K562 (cell line): ENCODE data around the gene ARHGEF17. TPM values are rescaled to one million over a fixed set of nuclear protein-coding genes. Genes with fewer than 3 reads are reported as not detected.

ENCODE experiments used
- ATAC-seq: fragments of 200-7000 bp; cut with Tn5 transposase; 3 replicates; pipeline ENCODE4 v1.9.1; 2020; ENCODE audit warnings: moderate library complexity
- BruUV-seq: library from RNA; stranded (reverse); fragments of 400-500 nt; replicated peaks from 2 replicates; lab custom pipeline; 2021; lab: Mats Ljungman, UMichigan
- CTCF ChIA-PET: fragments of 300-600 bp; formaldehyde crosslinking; extraction: SDS; loops from one replicate; lab custom pipeline; 2021; ENCODE audit warnings: low intra/inter-chr PET ratio; lab: Yijun Ruan, JAX
- POLR2A ChIA-PET: fragments of 300-600, 350-650 bp; sonication (Branson Sonifier 250); formaldehyde crosslinking; extraction: SDS; loops from one replicate; lab custom pipeline; 2021; ENCODE audit warnings: antibody characterized with exemption, inconsistent platforms; lab: Yijun Ruan, JAX
- DNase-seq, 4 experiments: peaks; one replicate each; pipeline versions ENCODE4 v3.0.0 to v3.0.0-alpha.2; 2011 to 2018; ENCODE audit warnings: low spot score in 3 of 4, mixed read lengths in 3 of 4; ENCODE audit errors: extremely low read depth in 1 of 4
- FAIRE-seq: peaks from 2 replicates; lab custom pipeline; 2011; peaks lifted over from hg19 to GRCh38; lab: Jason Lieb, UNC
- H2AFZ ChIP-seq: 2 replicates; pipeline ENCODE4 v1.6.0; 2011; ENCODE audit warnings: low read depth, low read length, control low read depth, inconsistent platforms
- H3K27ac ChIP-seq: fragments of 200-600 bp; 3 replicates; pipeline ENCODE4 v1.8.0; 2011; ENCODE audit warnings: low read depth, mild to moderate bottlenecking, control low read depth, inconsistent platforms, low read length, moderate library complexity, mixed read lengths; ENCODE audit errors: extremely low read depth
- H3K27me3 ChIP-seq, 2 experiments: fragments of 300-600 bp in 1 of 2; 2 replicates in 1 of 2; 3 replicates in 1 of 2; pipeline versions ENCODE4 v1.6.0 to v1.8.0; 2011; ENCODE audit warnings: inconsistent platforms in 2 of 2, low read length in 2 of 2, mild to moderate bottlenecking in 1 of 2, mixed read lengths in 1 of 2, moderate library complexity in 1 of 2; ENCODE audit not compliant: control insufficient read depth in 2 of 2, insufficient read depth in 2 of 2
- H3K36me3 ChIP-seq: fragments of 300-600 bp; 3 replicates; pipeline ENCODE4 v1.8.0; 2011; ENCODE audit warnings: mild to moderate bottlenecking, low read length, inconsistent platforms; ENCODE audit not compliant: control insufficient read depth, insufficient read depth
- H3K4me1 ChIP-seq, 2 experiments: fragments of 200-600 bp in 1 of 2; replicated peaks in 1 of 2; 2 replicates in 1 of 2; 3 replicates in 1 of 2; pipeline versions ENCODE4 v1.5.1 to v1.8.0; 2011; ENCODE audit warnings: inconsistent platforms in 2 of 2, low read length in 2 of 2, mild to moderate bottlenecking in 1 of 2, mixed read lengths in 1 of 2, moderate library complexity in 1 of 2; ENCODE audit not compliant: control insufficient read depth in 2 of 2, insufficient read depth in 2 of 2
- H3K4me2 ChIP-seq: 2 replicates; pipeline ENCODE4 v1.6.1; 2011; ENCODE audit warnings: low read length, control low read depth, inconsistent platforms, mixed read lengths; ENCODE audit not compliant: insufficient read depth
- H3K4me3 ChIP-seq: fragments of 200-600 bp; sonication (generic), shearing (Covaris generic); 2 replicates; pipeline ENCODE4 v1.5.1; 2016; ENCODE audit warnings: control low read depth, inconsistent platforms
- H3K79me2 ChIP-seq: fragments of 200-600 bp; 3 replicates; pipeline ENCODE4 v1.8.0; 2011; ENCODE audit warnings: low read length, inconsistent platforms; ENCODE audit not compliant: control insufficient read depth, insufficient read depth
- H3K9ac ChIP-seq, 2 experiments: 2 replicates each; pipeline versions ENCODE4 v1.6.0 to v1.6.1; 2011; ENCODE audit warnings: low read depth in 2 of 2, low read length in 2 of 2, control low read depth in 1 of 2, inconsistent platforms in 1 of 2, mild to moderate bottlenecking in 1 of 2, mixed read lengths in 1 of 2; ENCODE audit not compliant: insufficient read depth in 1 of 2
- H3K9me1 ChIP-seq: one replicate; pipeline ENCODE4 v1.6.0; 2011; ENCODE audit warnings: inconsistent platforms, mild to moderate bottlenecking, low read length, moderate library complexity; ENCODE audit not compliant: control insufficient read depth, insufficient read depth
- H3K9me3 ChIP-seq: replicated peaks from 2 replicates; pipeline ENCODE4 v1.5.1; 2011; ENCODE audit warnings: low read depth, low read length, inconsistent platforms; ENCODE audit not compliant: control insufficient read depth, insufficient read depth
- H4K20me1 ChIP-seq: replicated peaks from 2 replicates; pipeline ENCODE4 v1.6.1; 2011; ENCODE audit warnings: low read length, inconsistent platforms, mixed read lengths; ENCODE audit not compliant: control insufficient read depth, insufficient read depth
- BRF2 ChIP-seq: IDR thresholded peaks from 3 replicates; pipeline ENCODE4 v1.6.1; 2011; ENCODE audit warnings: borderline replicate concordance, mild to moderate bottlenecking; ENCODE audit not compliant: insufficient read length, insufficient read depth
- POLR2G ChIP-seq: fragments of 200-400 bp; formaldehyde crosslinking; IDR thresholded peaks from 2 replicates; pipeline ENCODE4 v1.6.1; 2017; ENCODE audit warnings: low read depth, mild to moderate bottlenecking, antibody characterized with exemption, low read length, moderate library complexity
- THAP7 ChIP-seq: fragments of 250-450 bp; sonication (Bioruptor Pico); IDR thresholded peaks from 2 replicates; pipeline ENCODE4 v1.5.0; 2021
- ZNF184 ChIP-seq: sonication (generic); formaldehyde crosslinking; IDR thresholded peaks from 2 replicates; pipeline ENCODE4 v1.5.0; 2020; ENCODE audit warnings: missing genetic modification reagents
- WGBS: fragments of 100-300 bp; shearing (Covaris generic); methylation state at CpG from one replicate; pipeline ENCODE4 v1.1.6; 2016; ENCODE audit warnings: low coverage, mixed read lengths; ENCODE audit not compliant: insufficient coverage; ENCODE audit errors: missing lambda C conversion rate; 5-methylcytosine and 5-hydroxymethylcytosine counted together
- in situ Hi-C: fragments of 300-500 bp; cut with MboI; formaldehyde crosslinking; loops from 4 replicates; pipeline ENCODE4 v1.15.0; 2018; ENCODE audit warnings: inconsistent platforms, mixed read lengths
- intact Hi-C: fragments of 100-400 bp; cut with micrococcal nuclease; formaldehyde crosslinking; loops from 2 replicates; pipeline ENCODE4 v1.14.2; 2022
- polyA plus RNA-seq, 8 experiments: library from polyadenylated mRNA; depleted of rRNA in 4 of 8; stranded (reverse) in 5 of 8; unstranded in 3 of 8; fragments of >200 nt; fragmentation: Nextera tagmentation in 2 of 8; fragmentation: Illumina TruSeq in 1 of 8; extraction: Ambion mirVana in 2 of 8; extraction: Trizol in 1 of 8; gene quantifications; 2 replicates each; pipeline versions ENCODE4 v1.2.1 to v1.2.3, GENCODE V29; 2011 to 2014; ENCODE audit warnings: inconsistent platforms in 1 of 8, missing spikeins in 1 of 8
- total RNA-seq, 7 experiments: library from RNA; depleted of rRNA in 6 of 7; stranded (reverse); fragments of >200 nt in 6 of 7; fragmentation: Illumina TruSeq in 2 of 7; extraction: Trizol in 2 of 7; gene quantifications; 2 replicates each; pipeline versions ENCODE4 v1.2.1 to v1.2.3, GENCODE V29; 2011 to 2021; ENCODE audit warnings: low replicate concordance in 1 of 7

The ARHGEF17 gene
- total and polyA plus RNA-seq, 9 of the 15 experiments (the other 6 are each of a cell fraction or from before 2014, with no cell fraction given): 0.04 to 0.68 (median 0.10) TPM; not detected in 2

- in situ Hi-C loops: loop anchor here (5.0 kb wide), 2 partner anchors 42 to 87 kb away; partner anchors contain the start of gene ARHGEF17
- WGBS: 96% methylated on average over 30 of the region's 34 CpGs
- peak overlapping the region in 1 of 2 experiments; percentile 21; a peak in 1 of 4 replicates for H3K9ac ChIP-seq
Observed at GRCh38 chr11:73394416-73395296, 86.6 kb downstream of the ARHGEF17 start.

More at GRCh38 chr11:73394416-73395296, 86.6 kb downstream of the ARHGEF17 start:
- H3K9me3 ChIP-seq: no peaks in the 10 kb centered on the region
- H3K4me3 ChIP-seq: no peak overlapping the region
- CTCF ChIA-PET: interaction anchor here (0.9 to 4.0 kb wide), 4 partner anchors 44 to 99 kb away, joined by 3 to 51 read pairs (median 6); partner anchors contain the start of gene ARHGEF17
- no peak overlapping the region for H3K4me2 ChIP-seq
- no peak overlapping the region for H2AFZ ChIP-seq
- intact Hi-C loops: no loop called here
- no peaks in the 10 kb centered on the region for H3K27me3 ChIP-seq
- DNase-seq (no peak), ATAC-seq (no peak), FAIRE-seq (no peak)
- H3K4me1 ChIP-seq: peaks cover 8 to 50% of the 10 kb centered on the region in 2 experiments; a peak in 4 of 5 replicates
- peaks cover 65% of the 10 kb centered on the region; the same call in 2 of the 3 replicates for H3K36me3 ChIP-seq
- H3K9me1 ChIP-seq: peaks cover 3% of the 10 kb centered on the region
- POLR2A ChIA-PET: no interaction called here
- BruUV-seq: no TSS peak
- H4K20me1 ChIP-seq: peaks cover 21% of the 10 kb centered on the region; the same call in 1 of the 2 replicates
- no peaks in the 10 kb centered on the region; the same call in 2 of the 3 replicates for H3K79me2 ChIP-seq
- no peak for TF ChIP-seq BRF2
- TF ChIP-seq POLR2G: peak; percentile 56
- TF ChIP-seq THAP7: no peak
- TF ChIP-seq ZNF184: 0 out of 2 replicates have a peak, but pooled peaks have one; percentile 6
- TF ChIP-seq, all 486 proteins: peak for 2
- H3K27ac ChIP-seq: no peak overlapping the region
